GM10266 (cell line): ENCODE data around the gene TEAD4.

Experiments
- DNase-seq: peaks from one replicate; pipeline ENCODE4 v3.0.0; 2012; ENCODE audit errors: extremely low spot score
- TF ChIP-seq, protein P1 (sequence below): IDR thresholded peaks from 2 replicates; pipeline ENCODE4 v1.5.1; 2012; ENCODE audit warnings: mild to moderate bottlenecking, low read depth; ENCODE audit not compliant: control insufficient read depth, insufficient read depth; ENCODE audit errors: missing control alignments

The TEAD4 gene

DNA sequence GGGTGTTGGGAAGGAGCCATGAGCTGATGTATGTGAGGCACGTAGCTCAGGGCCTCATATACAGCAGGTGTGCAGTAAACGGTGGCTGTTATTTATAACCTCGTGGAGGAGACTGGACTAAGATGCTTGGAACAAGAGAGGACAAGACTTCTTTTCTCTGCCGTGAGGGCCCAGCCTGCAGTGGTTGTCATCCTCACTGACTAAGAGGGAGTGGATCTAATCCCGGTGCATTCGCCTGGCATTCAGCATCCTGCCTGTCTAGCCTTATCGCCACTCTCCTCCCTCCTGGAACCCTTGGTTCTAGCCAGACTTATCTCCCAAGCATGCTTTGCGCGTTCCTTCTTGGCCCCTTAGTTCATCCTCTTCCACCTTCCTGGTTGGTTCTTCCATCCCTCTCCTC lies 121.9 kb downstream of the TEAD4 start:
- TF ChIP-seq, protein P1, sequence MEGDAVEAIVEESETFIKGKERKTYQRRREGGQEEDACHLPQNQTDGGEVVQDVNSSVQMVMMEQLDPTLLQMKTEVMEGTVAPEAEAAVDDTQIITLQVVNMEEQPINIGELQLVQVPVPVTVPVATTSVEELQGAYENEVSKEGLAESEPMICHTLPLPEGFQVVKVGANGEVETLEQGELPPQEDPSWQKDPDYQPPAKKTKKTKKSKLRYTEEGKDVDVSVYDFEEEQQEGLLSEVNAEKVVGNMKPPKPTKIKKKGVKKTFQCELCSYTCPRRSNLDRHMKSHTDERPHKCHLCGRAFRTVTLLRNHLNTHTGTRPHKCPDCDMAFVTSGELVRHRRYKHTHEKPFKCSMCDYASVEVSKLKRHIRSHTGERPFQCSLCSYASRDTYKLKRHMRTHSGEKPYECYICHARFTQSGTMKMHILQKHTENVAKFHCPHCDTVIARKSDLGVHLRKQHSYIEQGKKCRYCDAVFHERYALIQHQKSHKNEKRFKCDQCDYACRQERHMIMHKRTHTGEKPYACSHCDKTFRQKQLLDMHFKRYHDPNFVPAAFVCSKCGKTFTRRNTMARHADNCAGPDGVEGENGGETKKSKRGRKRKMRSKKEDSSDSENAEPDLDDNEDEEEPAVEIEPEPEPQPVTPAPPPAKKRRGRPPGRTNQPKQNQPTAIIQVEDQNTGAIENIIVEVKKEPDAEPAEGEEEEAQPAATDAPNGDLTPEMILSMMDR = no peak
- DNase-seq = no peak

- TF ChIP-seq, protein P1 = no peak
- DNase-seq = no peak
Observed at GRCh38 chr12:3081886-3082285, 122.7 kb downstream of the TEAD4 start.

DNA sequence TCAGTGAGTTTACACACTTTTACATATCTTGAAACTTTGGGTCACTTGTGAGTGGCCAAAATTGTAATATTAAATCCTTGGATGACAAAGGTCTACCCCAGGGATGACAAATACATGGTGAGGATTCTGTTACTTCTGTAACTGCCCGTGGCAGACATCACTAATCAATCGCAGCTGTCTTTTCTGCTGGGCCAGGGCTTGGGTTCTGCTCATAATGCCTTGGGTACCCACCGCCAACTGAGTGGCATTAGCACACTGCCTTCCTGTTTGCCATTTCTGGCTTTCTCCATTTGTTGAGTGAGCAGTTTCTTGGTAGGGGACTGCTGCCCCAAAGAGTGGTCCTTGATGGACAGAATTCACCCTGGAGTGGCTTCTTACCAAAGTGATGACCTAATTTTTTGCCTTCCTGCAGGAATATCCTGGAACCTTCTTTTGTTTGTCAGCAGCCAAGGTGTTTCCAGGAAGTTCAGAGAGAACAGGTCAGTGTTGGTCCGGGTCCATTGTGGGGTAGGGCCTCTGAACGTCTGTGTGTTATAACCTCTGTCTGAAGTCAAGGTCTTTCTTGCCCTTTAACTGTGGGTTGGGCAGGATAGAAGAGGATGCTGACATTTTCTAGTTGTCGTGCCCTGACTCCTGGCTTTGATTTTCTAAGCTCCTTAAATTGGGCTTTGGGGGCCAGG lies 124.2 kb downstream of the TEAD4 start:
- DNase-seq = no peak
- TF ChIP-seq, protein P1 = no peak

- TF ChIP-seq, protein P1 = no peak
- DNase-seq = no peak
Observed at GRCh38 chr12:3083921-3084347, 124.7 kb downstream of the TEAD4 start.

GRCh38 chr12:3084742-3085141 lies 125.5 kb downstream of the TEAD4 start:
- TF ChIP-seq, protein P1 = no peak
- DNase-seq = no peak

- DNase-seq = no peak
- TF ChIP-seq, protein P1 = no peak
Observed at GRCh38 chr12:3085341-3086139, 126.3 kb downstream of the TEAD4 start.

DNA sequence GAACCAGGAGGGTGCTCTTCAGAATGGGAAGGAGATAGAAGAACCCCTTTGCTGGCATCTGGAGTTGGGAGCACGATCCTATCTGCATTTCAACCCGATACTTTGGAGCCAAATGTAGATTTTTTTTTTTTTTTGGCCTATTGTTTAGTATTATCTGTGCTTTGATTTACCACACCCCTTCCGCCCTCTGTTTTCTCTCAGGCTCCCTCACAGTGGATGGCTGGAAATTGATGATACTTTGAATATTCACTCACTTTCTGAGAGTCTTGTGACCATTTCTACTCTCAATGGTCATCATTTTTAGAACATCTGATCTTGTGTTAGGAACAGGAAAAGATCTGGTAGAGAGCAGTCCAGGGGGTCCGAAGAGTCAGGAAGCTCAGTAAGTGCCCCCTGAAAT lies 127.0 kb downstream of the TEAD4 start:
- no peak for DNase-seq
- TF ChIP-seq, protein P1 = no peak
